GM19452 (cell line): ENCODE measurements around the gene HEATR9.

Experiments
- ATAC-seq: cut with Tn5 transposase; IDR thresholded peaks from one replicate; pipeline ENCODE4 v1.9.1; 2021; ENCODE audit not compliant: unreplicated experiment

HEATR9 gene

GRCh38 chr17:35894206-35894605 is 25.5 kb upstream of the HEATR9 start:
- no peak for ATAC-seq

GRCh38 chr17:35893751-35894150 is 25.1 kb upstream of the HEATR9 start:
- no peak for ATAC-seq

GRCh38 chr17:35892091-35893035 is 23.7 kb upstream of the HEATR9 start:
- no peak for ATAC-seq

- ATAC-seq: no peak
Measured at GRCh38 chr17:35891269-35891668, 22.6 kb upstream of the HEATR9 start.

- ATAC-seq: peak; percentile 59
Measured at GRCh38 chr17:35890774-35891155, 22.1 kb upstream of the HEATR9 start.

- ATAC-seq: no peak
Measured at GRCh38 chr17:35889818-35890773, 21.4 kb upstream of the HEATR9 start.

- no peak for ATAC-seq
Measured at GRCh38 chr17:35889241-35889640, 20.6 kb upstream of the HEATR9 start.

GRCh38 chr17:35879773-35880654 is 11.3 kb upstream of the HEATR9 start, which contains the start of gene CCL5:
CCL5 (minus strand) TSS chr17:35880360.
- ATAC-seq: peak; percentile 91

GRCh38 chr17:35878361-35878760 is 9.7 kb upstream of the HEATR9 start:
- ATAC-seq: no peak

- no peak for ATAC-seq
Measured at GRCh38 chr17:35877345-35878029, 8.8 kb upstream of the HEATR9 start.

- no peak for ATAC-seq
Measured at GRCh38 chr17:35876534-35876933, 7.8 kb upstream of the HEATR9 start.

- no peak for ATAC-seq
Measured at GRCh38 chr17:35875800-35876139, 7.1 kb upstream of the HEATR9 start.

GRCh38 chr17:35875072-35875799 is 6.5 kb upstream of the HEATR9 start:
- ATAC-seq: no peak

- no peak for ATAC-seq
Measured at GRCh38 chr17:35872196-35872980, 3.7 kb upstream of the HEATR9 start.

GRCh38 chr17:35870906-35871819 is 2.5 kb upstream of the HEATR9 start:
- no peak for ATAC-seq

- ATAC-seq: no peak
Measured at GRCh38 chr17:35867574-35867973, 1.1 kb downstream of the HEATR9 start.

- no peak for ATAC-seq
Measured at GRCh38 chr17:35866341-35866950, 2.2 kb downstream of the HEATR9 start.
